H1 (cell line): Measurements from ENCODE around the gene COX7B2. TPM values are rescaled to one million over a fixed set of nuclear protein-coding genes. Genes with fewer than 3 reads are reported as not detected.

Experiments used
- CTCF ChIA-PET: fragments of 300-600 bp; sonication (Branson Sonifier 250); formaldehyde crosslinking; loops from one replicate; lab custom pipeline; 2021; ENCODE audit not compliant: partially characterized antibody; lab: Charles Lee
- POLR2A ChIA-PET: fragments of 300-600 bp; sonication (Branson Sonifier 250); formaldehyde crosslinking; loops from one replicate; lab custom pipeline; 2021; ENCODE audit warnings: inconsistent platforms; ENCODE audit not compliant: partially characterized antibody; lab: Charles Lee
- DNase-seq, 2 experiments: peaks; one replicate each; pipeline versions ENCODE4 v3.0.0 to v3.0.0-alpha.2; 2010 to 2022; ENCODE audit warnings: low spot score in 2 of 2, low read depth in 1 of 2, mixed read lengths in 1 of 2
- FAIRE-seq: peaks from 2 replicates; lab custom pipeline; 2011; peaks lifted over from hg19 to GRCh38; lab: Jason Lieb, UNC
- H2AFZ ChIP-seq: 2 replicates; pipeline ENCODE4 v1.8.1; 2012; ENCODE audit warnings: low read length, inconsistent platforms
- H2AK5ac ChIP-seq: 2 replicates; pipeline ENCODE4 v1.6.1; 2013; ENCODE audit warnings: low read depth, low read length
- H2BK120ac ChIP-seq: replicated peaks from 2 replicates; pipeline ENCODE3; 2013; ENCODE audit warnings: low read depth, low read length, inconsistent platforms
- H2BK12ac ChIP-seq: 2 replicates; pipeline ENCODE4 v1.6.1; 2013; ENCODE audit warnings: low read depth, low read length
- H2BK15ac ChIP-seq: 2 replicates; pipeline ENCODE4 v1.6.1; 2013; ENCODE audit warnings: low read length
- H2BK20ac ChIP-seq: 2 replicates; pipeline ENCODE4 v1.6.1; 2013; ENCODE audit warnings: low read length
- H2BK5ac ChIP-seq: 2 replicates; pipeline ENCODE4 v1.6.1; 2013; ENCODE audit warnings: low read depth, low read length
- H3K14ac ChIP-seq: 2 replicates; pipeline ENCODE4 v1.6.1; 2013; ENCODE audit warnings: inconsistent platforms; ENCODE audit not compliant: insufficient read length
- H3K18ac ChIP-seq: 2 replicates; pipeline ENCODE4 v1.6.1; 2013; ENCODE audit warnings: low read length; ENCODE audit errors: extremely low read depth
- H3K23ac ChIP-seq: 2 replicates; pipeline ENCODE4 v1.6.1; 2013; ENCODE audit warnings: inconsistent platforms; ENCODE audit not compliant: insufficient read length
- H3K23me2 ChIP-seq: 2 replicates; pipeline ENCODE4 v1.6.1; 2013; ENCODE audit warnings: low read depth, low read length
- H3K27ac ChIP-seq: 2 replicates; pipeline ENCODE4 v1.6.1; 2011; ENCODE audit warnings: low read depth, low read length, inconsistent platforms
- H3K27me3 ChIP-seq, 4 experiments: replicated peaks in 1 of 4; 1 replicate in 1 of 4; 2 replicates in 3 of 4; pipeline versions ENCODE4 v1.6.1 to v1.8.1; 2011 to 2013; ENCODE audit warnings: low read length in 3 of 4, mild to moderate bottlenecking in 3 of 4, inconsistent platforms in 2 of 4, mixed read lengths in 2 of 4, moderate library complexity in 1 of 4; ENCODE audit not compliant: control insufficient read depth in 3 of 4, insufficient read depth in 3 of 4; ENCODE audit errors: extremely low read depth in 1 of 4
- H3K36me3 ChIP-seq, 4 experiments: 2 replicates each; pipeline versions ENCODE4 v1.6.1 to v1.8.1; 2011 to 2013; ENCODE audit warnings: mild to moderate bottlenecking in 4 of 4, low read length in 3 of 4, moderate library complexity in 2 of 4, control low read depth in 1 of 4, inconsistent platforms in 1 of 4; ENCODE audit not compliant: insufficient read depth in 4 of 4, control insufficient read depth in 2 of 4
- H3K4ac ChIP-seq: replicated peaks from 2 replicates; pipeline ENCODE3; 2013; ENCODE audit warnings: low read length, low read depth, mixed read lengths, inconsistent platforms; ENCODE audit not compliant: insufficient read length
- H3K4me1 ChIP-seq, 4 experiments: replicated peaks in 1 of 4; 1 replicate in 1 of 4; 2 replicates in 3 of 4; pipeline versions ENCODE4 v1.6.1 to v1.8.1; 2011 to 2013; ENCODE audit warnings: low read length in 3 of 4, inconsistent platforms in 2 of 4, mixed read lengths in 1 of 4; ENCODE audit not compliant: insufficient read depth in 4 of 4, control insufficient read depth in 3 of 4
- H3K4me2 ChIP-seq, 2 experiments: 2 replicates each; pipeline versions ENCODE4 v1.6.1 to v1.8.1; 2011 to 2013; ENCODE audit warnings: low read depth in 2 of 2, low read length in 2 of 2, control low read depth in 1 of 2, inconsistent platforms in 1 of 2, mild to moderate bottlenecking in 1 of 2; ENCODE audit not compliant: insufficient read depth in 1 of 2
- H3K4me3 ChIP-seq, 4 experiments: fragments of 200-600, 300-600 bp in 1 of 4; sonication (generic), shearing (Covaris generic), sonication (Bioruptor Twin) in 1 of 4; 2 replicates each; pipeline versions ENCODE4 v1.5.1 to v1.8.1; 2011 to 2016; ENCODE audit warnings: low read length in 4 of 4, low read depth in 3 of 4, control low read depth in 2 of 4, inconsistent platforms in 2 of 4, mild to moderate bottlenecking in 2 of 4, mixed read lengths in 1 of 4, moderate library complexity in 1 of 4; ENCODE audit not compliant: insufficient read depth in 2 of 4; ENCODE audit errors: extremely low read depth in 1 of 4
- H3K56ac ChIP-seq: replicated peaks from 2 replicates; pipeline ENCODE3; 2013; ENCODE audit warnings: low read depth, mild to moderate bottlenecking, mixed read lengths, low read length, inconsistent platforms; ENCODE audit not compliant: insufficient read length
- H3K79me1 ChIP-seq: 2 replicates; pipeline ENCODE4 v1.6.1; 2013; ENCODE audit warnings: low read depth, low read length, control low read depth
- H3K79me2 ChIP-seq, 2 experiments: 2 replicates each; pipeline versions ENCODE4 v1.6.1 to v1.8.1; 2012 to 2013; ENCODE audit warnings: low read length in 2 of 2, mild to moderate bottlenecking in 2 of 2, inconsistent platforms in 1 of 2; ENCODE audit not compliant: insufficient read depth in 2 of 2, control insufficient read depth in 1 of 2
- H3K9ac ChIP-seq, 4 experiments: replicated peaks in 1 of 4; 1 replicate in 1 of 4; 2 replicates in 3 of 4; pipeline versions ENCODE4 v1.6.1 to v1.8.1; 2011 to 2013; ENCODE audit warnings: low read depth in 3 of 4, low read length in 3 of 4, control low read depth in 2 of 4, mild to moderate bottlenecking in 2 of 4, moderate library complexity in 2 of 4, inconsistent platforms in 1 of 4; ENCODE audit errors: extremely low read depth in 1 of 4
- H3K9me3 ChIP-seq, 2 experiments: 2 replicates each; pipeline versions ENCODE4 v1.6.1 to v1.8.1; 2012 to 2013; ENCODE audit warnings: mild to moderate bottlenecking in 2 of 2, moderate library complexity in 2 of 2, control low read depth in 1 of 2, inconsistent platforms in 1 of 2, low read depth in 1 of 2, low read length in 1 of 2, mixed read lengths in 1 of 2; ENCODE audit not compliant: insufficient read depth in 2 of 2
- H4K20me1 ChIP-seq, 2 experiments: replicated peaks in 1 of 2; 2 replicates each; pipeline versions ENCODE3 to v1.8.1; 2011 to 2013; ENCODE audit warnings: inconsistent platforms in 2 of 2, low read length in 2 of 2, mild to moderate bottlenecking in 1 of 2; ENCODE audit not compliant: insufficient read depth in 2 of 2, control insufficient read depth in 1 of 2
- H4K5ac ChIP-seq: 2 replicates; pipeline ENCODE4 v1.6.1; 2013; ENCODE audit warnings: low read length, low read depth, mixed read lengths, inconsistent platforms; ENCODE audit not compliant: insufficient read length
- H4K8ac ChIP-seq: 2 replicates; pipeline ENCODE4 v1.8.0; 2013; ENCODE audit warnings: mild to moderate bottlenecking, moderate library complexity, low read length, inconsistent platforms; ENCODE audit not compliant: insufficient read depth; ENCODE audit errors: extremely low read depth
- H4K91ac ChIP-seq: replicated peaks from 2 replicates; pipeline ENCODE3; 2013; ENCODE audit warnings: low read length, mixed read lengths, inconsistent platforms; ENCODE audit not compliant: insufficient read length
- BRCA1 ChIP-seq: IDR thresholded peaks from 2 replicates; pipeline ENCODE4 v1.6.1; 2012; ENCODE audit warnings: low read depth, low read length, improper control_type of control experiment
- GABPA ChIP-seq: IDR thresholded peaks from 2 replicates; pipeline ENCODE4 v1.6.1; 2011; ENCODE audit warnings: mild to moderate bottlenecking, low read length, moderate library complexity, borderline replicate concordance; ENCODE audit not compliant: insufficient read depth
- GTF2F1 ChIP-seq: IDR thresholded peaks from 2 replicates; pipeline ENCODE4 v1.6.1; 2012; ENCODE audit warnings: low read depth, low read length, improper control_type of control experiment, borderline replicate concordance
- NANOG ChIP-seq: IDR thresholded peaks from 2 replicates; pipeline ENCODE4 v1.6.1; 2011; ENCODE audit warnings: low read length, low read depth, mild to moderate bottlenecking, inconsistent platforms; ENCODE audit not compliant: insufficient read depth, poor library complexity, severe bottlenecking
- RXRA ChIP-seq: IDR thresholded peaks from 2 replicates; pipeline ENCODE4 v1.6.1; 2011; ENCODE audit warnings: low read depth, mild to moderate bottlenecking, low read length, moderate library complexity; ENCODE audit not compliant: insufficient read depth
- SAP30 ChIP-seq: fragments of 300-600 bp; sonication (generic); IDR thresholded peaks from 2 replicates; pipeline ENCODE4 v1.7.1; 2012; ENCODE audit warnings: low read length, moderate library complexity, mild to moderate bottlenecking, inconsistent platforms; ENCODE audit not compliant: insufficient read depth, insufficient replicate concordance
- SIX5 ChIP-seq: IDR thresholded peaks from 2 replicates; pipeline ENCODE4 v1.6.1; 2011; ENCODE audit warnings: mild to moderate bottlenecking, low read depth, low read length
- TBP ChIP-seq: IDR thresholded peaks from 2 replicates; pipeline ENCODE4 v1.6.1; 2011; ENCODE audit warnings: low read depth, low read length, improper control_type of control experiment
- YY1 ChIP-seq: IDR thresholded peaks from 2 replicates; pipeline ENCODE4 v1.6.1; 2011; ENCODE audit warnings: low read depth, mild to moderate bottlenecking, low read length
- WGBS, 2 experiments: shearing (Covaris generic) in 1 of 2; methylation state at CpG; one replicate each; pipeline versions ENCODE4 v1.1.6 to v1.1.7; 2013 to 2015; ENCODE audit warnings: low lambda C conversion rate in 2 of 2, mixed read lengths in 2 of 2, inconsistent platforms in 1 of 2, low coverage in 1 of 2, missing lambda C conversion rate in 1 of 2; ENCODE audit not compliant: insufficient replicate concordance in 2 of 2, insufficient coverage in 1 of 2, insufficient read length in 1 of 2; ENCODE audit errors: extremely low coverage in 1 of 2, missing lambda C conversion rate in 1 of 2; 5-methylcytosine and 5-hydroxymethylcytosine counted together
- polyA plus RNA-seq, 7 experiments: library from polyadenylated mRNA; depleted of rRNA in 3 of 7; stranded (reverse) in 5 of 7; unstranded in 2 of 7; fragments of >200 nt in 5 of 7; fragments of 200-250 nt in 2 of 7; gene quantifications; 1 replicate in 5 of 7; 2 replicates in 1 of 7; 4 replicates in 1 of 7; pipeline versions ENCODE4 v1.2.1 to v1.2.3, GENCODE V29; 2011 to 2013; ENCODE audit warnings: missing spikeins in 2 of 7, mixed read lengths in 2 of 7
- total RNA-seq: library from RNA; stranded (reverse); fragmentation: NEBNext Ultra II Directional; extraction: Animal tissue kit (Norgen Biotek cat#: 25700); gene quantifications from 2 replicates; pipeline ENCODE4 v1.2.1, GENCODE V29; 2021
- TF ChIP-seq, protein P1 (sequence below): IDR thresholded peaks from 2 replicates; pipeline ENCODE4 v1.6.1; 2012; ENCODE audit warnings: inconsistent platforms
- TF ChIP-seq, protein P2 (sequence below): IDR thresholded peaks from 2 replicates; pipeline ENCODE4 v1.6.1; 2012; ENCODE audit warnings: low read length, inconsistent platforms

COX7B2 gene
- total and polyA plus RNA-seq, 2 of the 8 experiments (the other 6 are each of a cell fraction or from before 2014, with no cell fraction given) = not detected

GRCh38 chr4:46781434-46782092 is 127.5 kb downstream of the COX7B2 start:
- ChIA-PET POLR2A (no interaction called here), CTCF (interaction anchor here (0.6 kb wide), 1 partner anchor 366 kb away, joined by 3 read pairs; no protein-coding TSS in a partner anchor)
- Histone ChIP-seq H3K79me1 (no peaks in the 10 kb centered on the region), H3K27ac (no peak overlapping the region), H2AK5ac (no peak overlapping the region), H2AFZ (no peak overlapping the region), H2BK20ac (no peak overlapping the region), H3K4ac (no peak overlapping the region), H3K56ac (no peak overlapping the region), H3K23ac (no peak overlapping the region), H4K20me1 (no peaks in the 10 kb centered on the region), H4K5ac (no peak overlapping the region), H4K8ac (no peak overlapping the region), H2BK12ac (no peak overlapping the region), H2BK15ac (no peak overlapping the region), H4K91ac (no peak overlapping the region), H3K9ac (no peak overlapping the region), H3K4me3 (no peak overlapping the region), H3K4me1 (no peaks in the 10 kb centered on the region), H3K9me3 (peaks cover 8 to 11% of the 10 kb centered on the region in 2 experiments), H2BK5ac (no peak overlapping the region), H3K23me2 (no peaks in the 10 kb centered on the region), H3K27me3 (no peaks in the 10 kb centered on the region), H3K4me2 (no peak overlapping the region), H3K14ac (no peak overlapping the region), H2BK120ac (no peak overlapping the region), H3K18ac (no peak overlapping the region), H3K36me3 (no peaks in the 10 kb centered on the region; a peak in 1 of 8 replicates), H3K79me2 (no peaks in the 10 kb centered on the region)
- FAIRE-seq (no peak), DNase-seq (no peak)
- TF ChIP-seq GABPA (no peak), SAP30 (no peak), SIX5 (no peak), TBP (no peak), BRCA1 (no peak), YY1 (no peak), RXRA (no peak), NANOG (no peak), GTF2F1 (no peak)
- TF ChIP-seq, protein P1, sequence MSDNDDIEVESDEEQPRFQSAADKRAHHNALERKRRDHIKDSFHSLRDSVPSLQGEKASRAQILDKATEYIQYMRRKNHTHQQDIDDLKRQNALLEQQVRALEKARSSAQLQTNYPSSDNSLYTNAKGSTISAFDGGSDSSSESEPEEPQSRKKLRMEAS = no peak
- TF ChIP-seq, protein P2, sequence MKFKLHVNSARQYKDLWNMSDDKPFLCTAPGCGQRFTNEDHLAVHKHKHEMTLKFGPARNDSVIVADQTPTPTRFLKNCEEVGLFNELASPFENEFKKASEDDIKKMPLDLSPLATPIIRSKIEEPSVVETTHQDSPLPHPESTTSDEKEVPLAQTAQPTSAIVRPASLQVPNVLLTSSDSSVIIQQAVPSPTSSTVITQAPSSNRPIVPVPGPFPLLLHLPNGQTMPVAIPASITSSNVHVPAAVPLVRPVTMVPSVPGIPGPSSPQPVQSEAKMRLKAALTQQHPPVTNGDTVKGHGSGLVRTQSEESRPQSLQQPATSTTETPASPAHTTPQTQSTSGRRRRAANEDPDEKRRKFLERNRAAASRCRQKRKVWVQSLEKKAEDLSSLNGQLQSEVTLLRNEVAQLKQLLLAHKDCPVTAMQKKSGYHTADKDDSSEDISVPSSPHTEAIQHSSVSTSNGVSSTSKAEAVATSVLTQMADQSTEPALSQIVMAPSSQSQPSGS = no peak
- WGBS, 2 experiments = 94% methylated on average over 23 of the region's 25 CpGs; no CpG with 5 or more reads in 1 of the 2 experiments
